A172 (cell line): Measurements from ENCODE around the gene ATP10A. TPM values are rescaled to one million over a fixed set of nuclear protein-coding genes. Genes with fewer than 3 reads are reported as not detected.

Source experiments
- DNase-seq: peaks from one replicate; pipeline ENCODE4 v3.0.0-alpha.2; 2015; ENCODE audit warnings: low spot score
- total RNA-seq: library from RNA; depleted of rRNA; stranded (reverse); fragments of >200 nt; shearing (Covaris generic); gene quantifications from 2 replicates; pipeline ENCODE4 v1.2.3, GENCODE V29; 2014

ATP10A gene
- total RNA-seq, 1 experiment from 2014 or later: not detected

DNA sequence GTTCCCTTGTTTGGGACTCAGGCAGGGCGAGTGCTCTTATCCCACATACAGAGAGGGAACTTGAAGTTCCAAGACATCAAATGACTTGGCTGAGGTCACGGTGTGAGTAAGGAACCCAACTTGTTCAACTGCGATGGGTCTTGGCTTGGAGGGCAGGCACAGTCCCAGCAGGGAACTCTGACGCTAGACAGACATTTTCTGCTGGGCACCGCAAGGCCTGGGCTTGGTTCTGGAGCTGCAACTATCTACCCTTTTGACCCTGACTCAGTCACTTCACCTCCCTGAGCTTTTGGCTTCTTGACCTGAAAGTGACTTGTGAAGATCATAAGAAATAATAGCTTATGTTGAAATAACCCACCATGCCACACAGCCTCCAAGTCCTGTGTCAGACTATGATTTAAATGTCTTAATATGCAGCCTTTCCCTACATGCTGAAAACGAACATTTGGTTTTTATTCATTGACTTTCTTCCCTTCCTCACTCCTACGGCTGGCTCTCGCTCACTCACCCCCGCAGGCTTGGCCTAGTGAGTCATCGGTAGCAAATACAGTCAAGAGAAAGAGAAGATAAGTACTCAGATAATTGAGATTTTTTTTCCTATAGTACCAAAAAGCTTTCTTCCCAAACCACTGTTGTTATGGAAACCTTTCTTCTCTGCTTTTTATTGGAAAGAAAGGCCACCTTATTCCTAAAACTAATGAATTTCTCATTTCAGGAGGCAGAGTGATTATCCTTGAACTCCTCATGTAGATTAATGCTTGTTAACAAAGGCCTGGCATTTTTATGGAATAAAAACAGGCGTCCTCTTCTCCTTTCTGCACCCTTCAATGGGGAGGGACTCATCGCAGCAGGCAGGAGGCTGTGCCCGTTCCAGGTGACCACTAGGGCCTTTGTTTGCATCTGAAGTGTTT, 178.4 kb downstream of the ATP10A start:
- DNase-seq: no peak

DNA sequence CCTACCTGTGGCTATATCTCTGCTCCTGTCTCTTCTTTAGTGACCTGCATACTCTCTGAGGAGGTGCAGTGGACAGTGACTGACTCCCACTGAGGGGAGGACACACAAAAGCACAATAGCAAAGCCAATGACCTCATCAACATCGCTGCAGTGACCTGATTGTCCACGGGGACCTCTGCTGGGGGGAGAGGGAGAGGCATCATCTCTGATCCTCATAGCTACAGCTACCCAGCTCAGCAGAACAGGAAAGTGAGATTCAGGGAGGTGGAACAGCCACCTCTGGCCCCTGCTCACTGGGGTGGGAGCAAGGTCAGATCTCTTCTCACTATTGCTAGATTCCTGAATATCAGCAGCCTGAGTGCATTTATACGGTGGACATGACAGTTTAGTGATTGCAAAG, 179.2 kb downstream of the ATP10A start:
- DNase-seq: no peak

DNA sequence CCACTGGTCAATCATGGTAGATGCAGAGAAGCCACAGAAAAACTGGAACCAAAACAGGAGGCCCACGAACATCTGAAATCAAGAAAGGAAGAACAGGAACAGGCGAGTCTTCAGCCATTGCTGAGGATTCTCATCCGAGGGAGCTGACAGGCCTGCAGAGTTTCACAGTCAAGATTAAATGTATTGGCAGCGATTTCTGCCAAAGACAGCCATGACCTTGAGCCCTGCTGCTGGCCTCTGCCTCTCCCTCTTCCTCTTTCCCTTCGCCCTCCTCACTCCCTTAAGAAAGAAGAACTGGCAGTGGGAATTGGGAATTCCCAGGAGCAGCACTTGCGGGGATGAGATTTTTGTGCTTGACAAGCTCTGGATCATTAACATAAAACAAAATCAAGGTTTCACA, 179.7 kb downstream of the ATP10A start:
- no peak for DNase-seq

DNA sequence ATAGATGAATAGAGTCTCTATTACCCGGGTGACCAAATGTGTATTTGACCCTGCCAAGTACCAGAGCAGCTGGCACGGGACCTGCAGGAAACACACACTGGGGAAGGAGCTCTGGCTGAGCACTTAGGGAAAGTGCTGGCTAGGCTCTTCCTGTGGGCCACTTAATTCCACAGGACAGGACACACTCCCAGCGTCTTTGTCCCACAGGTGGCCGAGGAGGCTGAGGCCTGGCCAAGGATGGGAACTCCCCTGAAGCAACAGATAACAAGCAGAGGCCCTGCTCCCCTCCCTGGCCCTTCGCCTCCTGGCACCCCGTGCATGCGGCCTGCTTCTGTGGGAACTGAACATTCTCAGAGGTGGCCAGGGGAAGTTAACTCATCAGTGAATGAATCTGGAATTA, 180.8 kb downstream of the ATP10A start:
- DNase-seq: no peak

DNA sequence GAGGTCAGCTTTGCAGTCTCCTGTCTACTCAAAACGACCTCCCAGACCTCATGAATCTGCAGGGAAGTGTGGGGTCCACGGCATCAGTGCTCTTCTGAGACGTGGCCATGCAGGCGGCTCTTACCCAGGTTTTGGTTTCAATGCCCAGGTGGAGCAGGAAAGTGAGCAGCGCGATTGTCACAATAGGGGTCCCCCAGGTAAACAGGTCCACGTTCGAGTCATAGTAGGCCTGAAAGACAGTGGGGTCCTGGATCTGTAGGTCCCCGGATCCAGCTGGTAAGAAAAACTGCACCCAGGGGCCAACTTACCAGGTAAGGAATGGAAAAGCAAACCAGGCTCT, 182.5 kb downstream of the ATP10A start:
- DNase-seq: no peak

DNA sequence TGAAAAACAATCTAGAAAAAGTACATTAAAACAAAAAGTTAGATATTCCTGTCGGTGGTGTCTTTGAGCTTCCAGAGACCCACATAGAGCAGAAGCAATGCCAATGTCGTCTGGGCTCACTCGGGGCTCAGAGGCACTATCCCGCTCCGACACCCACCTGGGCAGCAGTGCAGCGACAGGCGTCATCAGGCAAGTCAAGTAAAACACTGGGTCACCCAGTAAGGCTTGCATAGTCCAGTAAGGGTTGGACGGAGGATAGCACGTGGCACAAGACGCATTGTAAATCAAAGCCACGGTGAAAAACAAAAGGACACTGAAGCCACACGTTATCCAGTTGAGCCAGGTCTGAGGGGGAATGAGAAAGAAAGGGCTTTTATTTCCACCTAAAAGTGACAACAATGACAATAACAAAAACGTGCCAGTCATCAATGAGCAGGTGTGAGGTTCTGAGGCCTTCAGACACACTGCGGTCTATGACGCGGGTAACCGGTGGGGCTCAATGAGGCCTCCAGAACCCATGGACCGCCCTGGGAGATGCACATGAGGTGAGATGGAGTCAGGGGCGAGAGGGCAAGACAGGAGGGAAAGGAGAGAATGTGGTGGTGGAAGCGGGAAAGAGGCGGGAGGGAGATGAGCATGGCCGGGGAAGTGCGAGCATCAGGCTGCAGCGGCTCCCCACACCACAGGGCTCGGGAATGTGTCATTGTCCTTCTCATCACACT, 183.0 kb downstream of the ATP10A start:
- DNase-seq: no peak

DNA sequence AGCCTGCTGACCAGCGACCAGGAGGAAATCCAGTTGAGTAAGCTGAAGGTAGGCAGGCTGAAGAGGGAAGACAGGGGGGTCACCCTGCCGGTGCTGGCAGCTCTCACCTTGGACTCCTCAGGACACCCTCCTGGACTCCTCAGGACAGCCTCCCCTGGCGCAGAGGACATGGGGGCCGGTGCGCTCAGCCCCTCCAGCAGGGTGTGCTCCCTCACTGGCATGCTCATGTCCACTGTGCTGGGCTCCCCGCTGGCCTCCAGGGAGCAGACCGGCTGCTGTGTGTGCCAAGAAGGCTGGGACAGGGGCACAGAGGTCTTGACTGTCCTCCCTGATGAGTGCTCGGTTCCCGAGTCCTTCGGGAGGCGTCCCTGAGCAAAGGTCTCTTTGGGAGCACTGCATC, 183.6 kb downstream of the ATP10A start:
- DNase-seq: no peak

DNA sequence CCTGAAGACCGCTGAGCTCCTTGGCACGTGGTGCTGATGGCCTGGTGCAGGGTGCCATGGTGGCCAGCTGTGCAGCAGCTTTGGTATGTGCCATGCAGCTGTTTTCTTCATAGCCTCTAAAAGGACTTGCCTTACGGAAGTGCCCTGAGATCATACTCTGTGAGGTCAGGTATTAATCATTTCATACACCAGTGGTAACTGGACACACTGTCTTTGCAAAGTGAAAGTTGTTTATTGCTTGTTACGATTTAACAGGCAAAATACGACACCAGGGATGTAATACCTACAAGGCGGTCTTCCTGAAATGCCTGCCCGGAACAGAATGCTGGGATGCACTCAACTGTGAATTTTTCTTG, 184.6 kb downstream of the ATP10A start:
- DNase-seq: no peak

DNA sequence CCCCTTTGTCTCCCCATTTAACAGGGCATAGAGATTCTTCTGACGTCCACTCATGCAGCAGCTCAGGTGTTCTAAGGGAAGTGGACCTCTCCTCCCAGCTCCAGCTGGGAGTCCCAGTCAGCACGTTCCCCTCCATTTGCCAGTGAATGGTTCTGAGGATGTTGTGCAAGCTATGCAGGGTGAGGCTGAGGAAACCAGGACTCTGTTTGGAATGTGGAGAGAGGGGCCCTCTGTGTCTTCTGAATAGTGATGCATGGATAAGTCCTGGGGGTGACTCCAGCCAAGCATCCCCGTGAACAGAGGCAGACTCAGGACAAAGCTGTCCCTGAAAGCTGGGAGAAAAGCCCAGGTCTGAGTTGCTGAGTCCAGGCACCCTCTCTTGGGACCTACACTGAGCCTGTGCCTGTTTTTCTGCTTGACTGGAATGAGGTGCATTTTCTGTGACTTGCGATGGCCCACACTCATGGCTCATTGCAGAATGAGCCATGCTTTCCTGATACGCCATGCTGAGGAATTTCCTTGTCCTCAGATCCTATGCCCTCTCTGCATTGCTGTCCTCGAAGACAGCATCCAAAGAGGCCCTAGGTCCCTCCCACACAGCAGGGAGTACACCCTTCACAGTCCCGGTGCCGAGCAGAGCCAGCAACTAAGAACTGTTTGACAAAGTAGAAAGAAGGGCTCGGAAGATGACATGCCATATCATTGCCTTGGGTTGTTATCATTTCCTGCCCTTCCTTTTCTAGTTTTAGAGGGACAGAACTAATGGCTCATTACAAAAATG, 185.2 kb downstream of the ATP10A start:
- DNase-seq: no peak

DNA sequence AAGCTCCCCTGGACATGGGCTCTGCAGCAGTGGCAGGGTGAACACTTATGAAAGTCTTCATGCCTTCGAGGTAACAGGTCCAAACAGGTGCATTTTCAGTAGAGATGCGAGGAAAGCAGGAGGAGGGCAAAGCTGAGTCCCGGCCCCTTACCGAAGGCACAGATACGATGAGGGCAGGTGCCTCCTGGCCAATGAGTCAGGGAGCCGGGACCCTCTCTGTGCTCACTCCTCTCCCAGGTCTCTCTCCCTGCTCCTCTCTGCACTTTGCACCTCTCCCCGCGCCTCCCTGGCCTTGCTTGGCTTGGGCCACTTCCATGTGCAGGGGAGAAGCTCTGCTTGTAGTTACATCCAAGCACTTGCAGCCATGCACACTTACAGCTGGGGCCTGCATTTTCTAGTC, 187.1 kb downstream of the ATP10A start:
- no peak for DNase-seq

DNA sequence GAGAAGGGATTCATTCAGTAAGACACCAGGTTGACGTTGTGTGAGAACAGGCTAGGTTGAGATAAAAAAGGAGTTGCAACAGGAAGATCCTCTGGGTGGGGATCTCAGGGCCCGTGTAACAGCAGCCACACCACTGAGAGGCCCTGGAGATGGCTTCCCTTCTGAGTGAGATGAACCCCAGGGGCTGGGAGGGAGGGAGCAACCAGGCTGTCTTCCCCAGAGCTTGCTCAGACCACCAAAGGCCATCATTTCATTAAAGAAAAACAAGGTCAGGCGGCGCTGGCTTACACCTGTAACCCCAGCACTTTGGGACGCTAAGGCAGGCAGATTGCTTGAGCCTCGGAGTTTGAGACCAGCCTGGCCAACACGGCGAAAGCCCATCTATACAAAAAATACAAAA, 187.7 kb downstream of the ATP10A start:
- DNase-seq: no peak

DNA sequence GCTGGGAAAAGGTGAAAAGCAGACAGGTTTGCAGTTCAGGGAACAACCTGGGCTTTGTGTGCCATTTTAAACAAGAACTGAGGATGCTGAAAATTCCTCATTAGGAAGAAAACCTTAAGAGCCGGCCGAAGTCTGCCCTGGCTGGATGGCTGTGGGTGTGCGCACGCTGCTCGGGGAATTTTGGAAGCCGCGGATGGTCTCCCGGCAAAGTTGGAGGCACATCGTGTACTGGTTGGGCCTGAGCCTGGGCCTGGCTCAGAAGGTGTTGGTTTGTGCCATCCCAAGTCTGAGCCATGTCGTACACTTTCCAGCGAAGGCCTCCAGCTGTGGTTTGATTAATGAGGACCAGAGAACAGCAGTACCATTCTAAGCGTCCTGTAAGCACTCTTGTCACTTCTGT, 188.2 kb downstream of the ATP10A start:
- no peak for DNase-seq

DNA sequence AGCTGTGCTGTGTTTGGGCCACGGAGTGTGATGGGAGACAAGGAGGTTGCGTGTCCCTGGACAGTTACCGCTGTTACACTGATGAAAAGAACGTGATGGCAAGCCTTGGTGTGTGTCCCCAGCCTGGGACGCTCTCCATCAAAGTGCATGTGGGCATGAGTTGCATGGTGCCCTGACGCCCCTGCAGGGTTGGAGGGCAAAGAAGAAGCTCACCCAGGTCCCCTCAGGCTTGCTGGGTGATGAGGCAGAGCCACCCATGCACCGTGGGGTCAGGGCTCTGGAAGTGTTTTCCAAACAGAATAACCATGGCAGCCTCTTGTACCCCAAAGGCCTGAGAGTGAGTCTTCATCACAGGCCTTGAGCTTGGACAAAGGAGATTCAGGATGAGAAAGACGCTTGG, 189.2 kb downstream of the ATP10A start:
- DNase-seq: no peak

DNA sequence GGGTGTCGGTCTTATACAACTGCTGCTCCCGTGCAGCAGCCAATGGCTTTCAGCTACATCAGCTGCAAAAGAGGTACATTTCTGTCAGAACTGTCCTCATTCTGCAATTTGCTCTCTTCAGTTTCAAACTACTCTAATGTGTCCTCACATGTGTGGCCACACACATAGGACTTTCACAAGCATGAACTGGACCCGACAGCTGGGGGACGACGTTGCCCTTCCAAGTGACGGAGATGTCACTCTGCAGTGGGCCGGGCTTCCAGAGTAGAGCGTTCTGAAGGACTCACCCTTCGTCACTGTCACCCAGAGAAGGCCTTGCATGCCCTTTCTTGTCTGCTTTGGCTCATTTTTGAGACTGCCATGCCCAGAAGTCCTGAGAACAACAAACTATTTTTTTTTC, 189.8 kb downstream of the ATP10A start:
- no peak for DNase-seq

DNA sequence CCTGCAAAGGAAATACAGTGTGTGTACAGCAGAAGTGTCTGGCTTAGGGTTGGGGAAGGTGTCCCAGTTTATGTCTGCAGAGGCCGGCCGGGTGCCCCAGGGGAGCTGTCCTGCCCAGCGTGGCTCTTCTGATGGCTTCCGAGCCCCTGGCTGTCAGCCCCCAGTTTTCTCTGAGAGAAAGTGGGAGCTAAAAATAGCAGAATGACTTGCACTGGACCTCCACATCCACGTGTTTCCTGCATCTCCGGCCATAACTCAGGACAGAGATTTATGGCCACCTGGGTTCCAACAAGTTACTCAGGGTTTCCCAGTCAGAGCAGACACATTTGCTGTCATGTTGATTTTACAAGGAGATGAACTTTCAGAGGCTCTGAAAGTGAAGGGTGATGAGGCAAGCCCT, 192.0 kb downstream of the ATP10A start:
- DNase-seq: no peak

DNA sequence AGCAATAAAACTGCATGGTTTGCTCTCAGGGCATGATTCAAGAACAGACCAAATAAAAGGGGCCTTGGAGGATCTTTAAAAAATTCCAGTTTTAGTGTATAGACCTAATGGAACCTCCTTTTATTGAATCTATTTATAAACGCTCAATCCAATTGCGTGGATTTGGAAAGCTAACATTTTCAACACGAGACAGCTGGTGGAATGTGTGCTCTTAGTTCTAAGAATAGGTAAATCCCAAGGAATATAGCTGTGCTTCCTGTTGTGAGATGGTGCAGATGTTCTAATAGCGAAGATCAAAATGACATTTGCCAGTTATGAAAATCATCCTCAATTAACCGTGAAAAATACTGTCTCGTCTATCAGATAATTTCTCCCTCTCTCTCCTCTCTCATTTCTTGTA, 192.5 kb downstream of the ATP10A start:
- DNase-seq: no peak

DNA sequence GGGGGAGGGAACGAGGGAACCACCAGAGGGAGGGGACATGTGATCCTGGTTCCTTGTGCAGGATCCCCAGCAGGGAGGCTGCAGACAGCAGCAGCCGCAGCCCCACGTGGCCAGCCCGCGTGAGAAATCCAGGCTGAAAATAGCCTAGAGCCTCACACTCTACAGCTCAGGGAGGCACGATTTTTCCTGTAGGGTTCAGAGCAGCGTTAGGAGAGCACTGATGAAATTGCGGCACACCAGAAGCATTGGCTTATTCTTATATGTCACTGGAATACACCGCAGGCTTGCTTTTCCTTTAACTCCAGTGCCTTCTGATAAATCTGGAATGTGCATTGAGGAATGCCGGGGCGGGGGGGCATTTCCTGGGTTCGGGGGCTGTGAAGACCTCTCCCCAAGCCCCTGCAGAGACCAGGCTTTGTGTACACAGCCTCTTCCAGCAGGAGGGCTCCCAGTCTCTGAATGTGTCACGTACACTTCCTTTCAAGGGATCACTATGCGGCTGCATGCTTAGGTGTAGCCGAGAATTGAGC, 193.0 kb downstream of the ATP10A start:
- DNase-seq: no peak

DNA sequence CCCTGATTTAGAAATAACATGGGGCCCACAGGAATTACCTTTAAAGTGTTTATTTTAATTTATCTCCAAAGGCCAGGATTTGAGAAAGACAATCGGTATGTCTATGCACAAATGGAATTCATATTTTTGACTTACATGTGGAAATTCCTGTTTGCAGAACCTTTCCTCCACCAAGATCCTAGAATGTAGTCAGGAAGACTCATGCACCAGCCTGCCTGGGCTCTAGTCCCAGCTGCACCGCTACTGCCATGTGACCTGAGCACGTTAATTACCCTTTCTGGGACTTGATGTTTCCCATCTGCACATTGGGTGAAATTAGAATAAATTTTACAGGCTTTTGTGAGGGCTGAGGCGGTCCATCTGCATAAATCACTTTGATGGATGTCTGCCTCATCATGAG, 194.2 kb downstream of the ATP10A start:
- no peak for DNase-seq

DNA sequence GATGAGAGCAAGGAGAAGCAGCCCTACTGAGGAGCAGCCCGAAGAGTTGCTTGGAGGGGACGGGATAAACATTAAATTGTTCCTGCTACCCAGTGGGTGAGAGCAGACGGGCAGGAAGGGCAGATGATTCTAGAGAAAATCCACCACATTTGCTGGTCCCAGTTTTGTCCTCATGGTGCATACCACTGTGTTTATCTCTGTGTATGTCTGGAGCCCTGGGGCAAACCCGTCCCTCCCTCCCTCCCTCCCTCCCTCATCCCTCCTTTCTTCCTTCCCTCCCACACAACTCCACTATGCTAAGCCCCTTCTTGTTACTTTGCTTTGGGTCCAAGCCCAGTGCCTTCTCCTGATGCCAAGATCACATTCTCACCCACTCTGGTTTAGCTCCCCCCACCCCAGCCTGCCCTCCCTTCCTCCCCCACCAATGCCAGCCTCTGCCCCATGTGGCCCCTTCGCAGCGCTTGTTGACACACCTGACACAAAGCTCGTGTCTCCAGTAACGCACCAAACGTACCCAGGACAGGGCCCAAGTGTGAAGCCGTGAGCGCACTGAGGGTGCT, 194.8 kb downstream of the ATP10A start:
- DNase-seq: no peak

DNA sequence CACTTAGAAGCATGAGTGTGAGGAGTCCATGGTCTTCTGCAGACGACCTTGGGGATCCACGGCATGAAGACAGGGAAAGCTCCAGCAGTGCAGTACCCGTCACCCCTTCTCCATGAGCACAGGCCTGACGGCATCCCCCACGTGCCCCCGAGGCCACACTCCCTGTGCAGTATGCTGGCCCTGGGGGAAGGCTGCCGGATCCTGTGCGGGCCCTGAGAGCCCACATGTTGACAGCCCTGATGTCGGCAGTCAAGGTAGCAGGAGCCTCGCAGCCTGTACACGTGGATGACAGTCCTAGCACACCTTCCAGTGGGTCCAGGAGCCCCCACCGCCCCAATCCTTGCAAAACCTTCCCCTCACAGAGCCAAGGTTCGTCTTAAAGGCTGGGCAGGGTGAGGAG, 195.3 kb downstream of the ATP10A start:
- DNase-seq: no peak

DNA sequence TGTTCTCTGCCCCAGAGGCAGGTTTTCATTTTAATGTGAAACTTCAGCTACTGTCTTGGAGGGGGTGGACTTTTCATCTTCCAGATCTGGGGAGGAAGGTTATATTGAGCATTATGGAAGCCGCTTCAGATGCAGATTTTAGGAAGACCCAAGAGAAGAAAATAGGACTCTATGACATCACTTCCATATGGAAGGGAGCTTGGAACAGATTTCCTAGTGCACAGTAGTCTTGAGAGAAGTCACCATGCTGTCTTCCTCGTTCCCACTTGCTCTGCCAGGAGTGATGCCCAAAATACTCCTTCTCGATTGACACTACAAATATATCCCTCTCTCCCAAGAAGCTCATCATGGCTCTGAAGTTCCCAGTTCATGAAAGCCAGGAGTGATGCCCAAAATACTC, 197.2 kb downstream of the ATP10A start:
- no peak for DNase-seq

DNA sequence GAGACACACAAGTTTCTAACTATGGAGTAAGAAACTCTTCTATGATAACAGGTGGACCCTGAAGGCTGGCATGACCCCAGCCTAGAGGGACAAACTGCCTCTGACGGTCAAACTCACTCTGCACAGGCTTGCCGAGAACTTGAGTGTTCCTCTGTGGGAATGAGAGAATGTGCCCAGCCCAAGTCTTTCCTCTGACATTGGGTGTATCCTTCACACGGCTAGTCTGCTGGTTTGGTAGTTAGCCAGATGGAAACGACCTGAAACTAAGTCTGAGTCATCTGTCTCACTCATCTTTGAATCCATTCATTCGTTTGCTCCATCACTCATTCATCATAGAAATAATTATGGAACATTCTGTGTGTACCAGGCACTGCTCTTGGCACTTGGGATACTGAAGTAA, 198.4 kb downstream of the ATP10A start:
- DNase-seq: no peak
